Lower lobe of right lung (tissue), 2 donors: ENCODE results near the gene IER3IP1. TPM values are rescaled to one million over a fixed set of nuclear protein-coding genes. Genes with fewer than 3 reads are reported as not detected.
A peak's percentile ranks its signal among the peaks of the same experiment; 100 is the strongest.

ENCODE experiments used
- ATAC-seq, 2 donors: fragments of 200-7000 bp; cut with Tn5 transposase; one replicate each; pipeline ENCODE4 v1.9.1; 2020 to 2022; ENCODE audit warnings: mild to moderate bottlenecking in 2 of 2, moderate library complexity in 2 of 2
- DNase-seq: peaks from one replicate; pipeline ENCODE4 v3.0.0-alpha.2; 2020
- H3K27ac ChIP-seq: fragments of 200-600 bp; one replicate; pipeline ENCODE4 v1.8.0; 2022
- H3K27me3 ChIP-seq: fragments of 200-600 bp; one replicate; pipeline ENCODE4 v1.8.0; 2022; ENCODE audit warnings: low read depth
- H3K36me3 ChIP-seq: fragments of 200-600 bp; one replicate; pipeline ENCODE4 v1.8.0; 2022; ENCODE audit warnings: mild to moderate bottlenecking
- H3K4me1 ChIP-seq: fragments of 200-600 bp; one replicate; pipeline ENCODE4 v1.8.0; 2022
- H3K4me3 ChIP-seq: fragments of 200-600 bp; one replicate; pipeline ENCODE4 v1.8.0; 2022; ENCODE audit warnings: mild to moderate bottlenecking
- H3K9me3 ChIP-seq: fragments of 200-600 bp; one replicate; pipeline ENCODE4 v1.8.0; 2022
- intact Hi-C: fragments of 100-400 bp; cut with DNase I; formaldehyde crosslinking; loops from one replicate; pipeline ENCODE4 v1.11.0; 2022
- total RNA-seq: library from RNA; stranded (reverse); fragmentation: NEBNext Ultra II Directional; extraction: Animal tissue kit (Norgen Biotek cat#: 25700); gene quantifications from one replicate; pipeline ENCODE4 v1.2.1, GENCODE V29; 2021
- TF ChIP-seq, protein P1 (sequence below): fragments of 200-600 bp; IDR thresholded peaks from one replicate; pipeline ENCODE4 v1.8.0; 2022; ENCODE audit warnings: antibody characterized with exemption, mild to moderate bottlenecking
- donor health status: DM: no; HTN: yes; CAD: no; lungs with severe emphysema.

The IER3IP1 gene
- total RNA-seq, 1 donor from 2014 or later = 10.7 TPM

DNA sequence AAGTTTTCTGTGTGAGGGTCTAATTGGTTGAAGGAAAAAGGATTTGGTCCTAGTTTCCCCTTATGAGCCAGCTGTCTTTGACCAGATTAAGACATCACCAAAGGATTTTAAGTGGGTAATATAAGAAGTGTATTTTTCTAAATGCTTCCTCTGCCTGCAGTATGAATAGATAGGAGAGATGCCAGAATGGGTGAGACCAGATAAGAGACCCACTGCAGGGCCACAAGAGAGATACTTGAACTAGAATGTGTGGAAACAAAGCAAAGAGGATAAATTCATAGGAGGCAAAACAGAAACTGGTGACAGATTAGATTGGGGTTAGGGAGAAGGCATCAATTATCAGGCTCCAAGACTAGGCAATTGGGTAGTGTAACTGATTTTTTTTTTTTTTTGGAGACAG lies 24.7 kb downstream of the IER3IP1 start:
- Histone ChIP-seq H3K27ac (peak overlapping the region; percentile 89), H3K27me3 (no peaks in the 10 kb centered on the region), H3K4me3 (peak overlapping the region; percentile 74), H3K9me3 (no peaks in the 10 kb centered on the region), H3K36me3 (peaks cover 32% of the 10 kb centered on the region), H3K4me1 (peaks cover 32% of the 10 kb centered on the region)
- DNase-seq = no peak
- TF ChIP-seq, protein P1, sequence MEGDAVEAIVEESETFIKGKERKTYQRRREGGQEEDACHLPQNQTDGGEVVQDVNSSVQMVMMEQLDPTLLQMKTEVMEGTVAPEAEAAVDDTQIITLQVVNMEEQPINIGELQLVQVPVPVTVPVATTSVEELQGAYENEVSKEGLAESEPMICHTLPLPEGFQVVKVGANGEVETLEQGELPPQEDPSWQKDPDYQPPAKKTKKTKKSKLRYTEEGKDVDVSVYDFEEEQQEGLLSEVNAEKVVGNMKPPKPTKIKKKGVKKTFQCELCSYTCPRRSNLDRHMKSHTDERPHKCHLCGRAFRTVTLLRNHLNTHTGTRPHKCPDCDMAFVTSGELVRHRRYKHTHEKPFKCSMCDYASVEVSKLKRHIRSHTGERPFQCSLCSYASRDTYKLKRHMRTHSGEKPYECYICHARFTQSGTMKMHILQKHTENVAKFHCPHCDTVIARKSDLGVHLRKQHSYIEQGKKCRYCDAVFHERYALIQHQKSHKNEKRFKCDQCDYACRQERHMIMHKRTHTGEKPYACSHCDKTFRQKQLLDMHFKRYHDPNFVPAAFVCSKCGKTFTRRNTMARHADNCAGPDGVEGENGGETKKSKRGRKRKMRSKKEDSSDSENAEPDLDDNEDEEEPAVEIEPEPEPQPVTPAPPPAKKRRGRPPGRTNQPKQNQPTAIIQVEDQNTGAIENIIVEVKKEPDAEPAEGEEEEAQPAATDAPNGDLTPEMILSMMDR = no peak
- ATAC-seq = no peak
- intact Hi-C loops = no loop called here

DNA sequence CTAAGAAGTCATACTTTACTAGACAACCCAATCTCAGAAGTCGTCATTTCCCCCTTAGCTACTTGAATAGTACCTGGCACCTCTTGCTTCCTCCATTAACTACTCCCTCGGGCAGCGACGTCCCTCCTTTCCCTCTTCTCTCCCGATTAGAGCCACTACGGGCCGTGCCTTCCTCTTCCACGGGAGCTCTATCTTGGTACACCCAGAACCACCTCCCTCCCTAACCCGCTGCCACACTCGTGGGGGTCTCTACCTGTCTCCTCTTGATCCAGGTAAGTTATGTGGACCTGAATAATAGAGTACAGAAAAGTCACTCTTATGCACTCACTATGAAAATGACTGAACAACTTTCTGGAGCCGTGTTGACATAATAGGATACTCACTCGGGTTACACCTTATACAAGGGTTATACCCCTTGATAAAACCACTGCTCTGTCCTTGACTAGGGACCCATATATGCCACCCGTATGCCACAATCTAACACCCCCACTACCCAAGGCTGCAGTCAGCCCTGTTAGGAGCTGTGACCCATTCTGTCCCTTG lies 25.3 kb downstream of the IER3IP1 start:
- peak overlapping the region; percentile 74 for H3K4me3 ChIP-seq
- H3K9me3 ChIP-seq = no peaks in the 10 kb centered on the region
- peaks cover 29% of the 10 kb centered on the region for H3K36me3 ChIP-seq
- DNase-seq = no peak
- TF ChIP-seq, protein P1 = no peak
- H3K27ac ChIP-seq = peak overlapping the region; percentile 89
- H3K4me1 ChIP-seq = peaks cover 32% of the 10 kb centered on the region
- ATAC-seq = peak; percentile 54 to 60
- intact Hi-C loops = no loop called here
- H3K27me3 ChIP-seq = no peaks in the 10 kb centered on the region

DNA sequence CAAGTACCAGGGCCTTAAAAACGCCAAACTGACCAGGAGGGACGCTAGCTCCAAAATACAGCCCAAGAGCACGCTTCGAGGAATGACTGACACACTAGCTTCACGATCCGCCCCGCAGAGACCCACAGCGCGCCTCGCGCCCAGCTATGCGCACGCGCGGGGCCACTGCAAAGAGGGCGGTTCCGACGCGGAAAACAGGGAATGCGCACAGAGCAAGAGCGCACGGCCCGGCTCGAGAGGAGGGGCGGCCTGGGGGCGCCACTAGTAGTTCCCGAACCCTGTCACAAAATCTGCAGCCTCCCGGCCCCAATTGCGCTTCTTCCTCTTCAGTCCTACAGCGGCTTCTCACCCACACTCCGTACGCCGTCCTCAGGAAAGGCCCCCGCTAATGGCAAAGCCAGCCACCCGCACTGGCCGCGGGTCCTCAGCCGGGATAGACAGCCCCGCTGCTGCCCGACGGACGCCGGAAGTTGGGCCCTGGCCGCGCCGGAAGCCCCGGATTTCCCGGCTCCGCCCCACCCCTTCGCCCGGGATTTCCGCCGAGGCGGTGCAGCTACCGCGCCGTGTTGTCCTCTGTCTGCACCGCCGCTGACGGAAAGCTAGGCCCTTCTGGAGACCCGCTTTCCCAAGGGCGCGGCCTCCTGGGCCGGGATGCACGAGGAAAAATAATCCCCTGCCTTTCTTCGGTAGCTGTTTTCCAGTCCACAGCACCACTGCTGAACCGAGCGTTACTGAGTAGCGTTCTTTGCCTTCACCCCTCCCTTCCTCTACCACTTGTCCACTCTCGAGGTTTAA lies 25.9 kb downstream of the IER3IP1 start, which contains the start of gene HDHD2:
TSS of gene HDHD2 (minus strand) at position 472 of the 795 bp plus-strand sequence. CDS start 14,061 bp downstream, outside the sequence.
- Histone ChIP-seq H3K27me3 (no peaks in the 10 kb centered on the region), H3K36me3 (peaks cover 22% of the 10 kb centered on the region), H3K9me3 (no peaks in the 10 kb centered on the region), H3K4me1 (peaks cover 32% of the 10 kb centered on the region), H3K4me3 (peak within 1 kb of the TSS; percentile 74), H3K27ac (peak within 1 kb of the TSS; percentile 89)
- TF ChIP-seq, protein P1 = no peak
- DNase-seq (peak; percentile 88), ATAC-seq (peak; percentile 97 to 99)
- intact Hi-C loops = no loop called here

DNA sequence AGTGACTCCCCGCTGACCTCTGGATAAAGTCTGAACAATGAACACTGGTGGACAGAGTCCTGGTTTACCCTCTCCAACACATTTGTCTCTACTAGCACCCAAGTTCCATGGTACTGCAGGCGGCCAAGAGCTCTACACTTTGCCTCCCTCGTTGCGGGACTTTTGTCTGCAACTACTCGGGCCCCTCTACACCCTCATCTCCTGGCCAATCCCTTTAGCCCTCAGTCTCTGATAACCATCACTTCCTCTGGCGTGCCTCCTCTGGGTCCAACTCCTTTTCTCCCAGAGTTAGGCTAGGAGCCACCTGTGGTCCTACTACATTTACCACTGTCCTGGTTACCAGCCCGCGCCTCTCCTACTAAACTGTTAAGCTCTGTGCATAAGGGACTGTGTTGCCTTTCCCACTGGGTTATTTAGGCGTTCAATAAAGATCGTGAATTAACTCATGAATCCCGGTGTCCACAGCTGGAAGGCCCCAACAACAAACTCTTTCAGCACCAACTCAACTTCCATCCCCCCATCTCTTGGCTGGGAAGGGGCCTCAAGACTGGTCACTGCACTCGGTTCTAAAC lies 26.6 kb downstream of the IER3IP1 start:
- intact Hi-C loops = no loop called here
- ATAC-seq = peak in 1 of 2 donors; percentile 6
- TF ChIP-seq, protein P1 = no peak
- H3K4me3 ChIP-seq = peak overlapping the region; percentile 74
- H3K9me3 ChIP-seq = no peaks in the 10 kb centered on the region
- no peaks in the 10 kb centered on the region for H3K27me3 ChIP-seq
- H3K36me3 ChIP-seq = peaks cover 16% of the 10 kb centered on the region
- no peak for DNase-seq
- H3K27ac ChIP-seq = peak overlapping the region; percentile 89
- peaks cover 32% of the 10 kb centered on the region for H3K4me1 ChIP-seq

DNA sequence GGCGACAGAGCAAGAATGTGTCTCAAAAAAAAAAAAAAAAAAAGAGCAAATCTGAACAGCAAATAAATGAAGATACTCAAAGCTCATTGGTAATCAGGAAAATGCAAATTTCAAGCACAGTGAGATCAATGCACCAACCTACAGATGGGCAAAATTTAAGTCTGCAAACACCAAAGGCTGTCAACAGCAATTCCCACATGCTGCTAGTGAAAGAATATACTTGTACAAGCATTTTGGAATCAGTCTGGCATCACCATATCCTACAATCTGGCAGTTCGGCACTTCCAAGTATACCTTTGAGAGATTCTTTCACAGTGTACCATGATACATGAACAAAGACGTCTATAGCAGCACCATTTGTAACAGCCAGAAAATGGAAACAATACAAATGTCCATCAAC lies 30.0 kb downstream of the IER3IP1 start:
- DNase-seq = no peak
- Histone ChIP-seq H3K9me3 (no peaks in the 10 kb centered on the region), H3K27ac (no peak overlapping the region), H3K4me3 (no peak overlapping the region), H3K36me3 (no peaks in the 10 kb centered on the region), H3K27me3 (no peaks in the 10 kb centered on the region), H3K4me1 (peaks cover 27% of the 10 kb centered on the region)
- ATAC-seq = no peak
- TF ChIP-seq, protein P1 = no peak
- intact Hi-C loops = no loop called here
